HFFc6 (cell line): ENCODE data around the gene TCF7L1. TPM values are rescaled to one million over a fixed set of nuclear protein-coding genes. Genes with fewer than 3 reads are reported as not detected.
"Not testable (repeated sequence)": the region's sequence is repeated elsewhere in the genome, so short reads cannot be mapped to it uniquely, and the experiment has no call there.

Experiments
- DNase-seq: peaks from one replicate; pipeline ENCODE4 v3.0.0-alpha.2; 2018
- H3K27ac Mint-ChIP-seq: 2 replicates; pipeline ENCODE4 v1.8.0; 2020; ENCODE audit warnings: mild to moderate bottlenecking, mixed read lengths
- H3K27me3 Mint-ChIP-seq: 2 replicates; pipeline ENCODE4 v1.8.0; 2021; ENCODE audit warnings: mild to moderate bottlenecking, moderate library complexity, mixed read lengths; ENCODE audit not compliant: insufficient read depth
- H3K36me3 Mint-ChIP-seq: 2 replicates; pipeline ENCODE4 v1.8.0; 2021; ENCODE audit warnings: low read depth, mixed read lengths
- H3K4me1 Mint-ChIP-seq: 2 replicates; pipeline ENCODE4 v1.8.0; 2020; ENCODE audit warnings: low read depth, mixed read lengths
- H3K4me3 Mint-ChIP-seq: 2 replicates; pipeline ENCODE4 v1.8.0; 2020; ENCODE audit warnings: mild to moderate bottlenecking, moderate library complexity, mixed read lengths
- H3K9me3 Mint-ChIP-seq: 2 replicates; pipeline ENCODE4 v1.8.0; 2020; ENCODE audit warnings: mild to moderate bottlenecking, mixed read lengths
- CTCF ChIP-seq: fragments of 200-600 bp; sonication (generic); IDR thresholded peaks from 2 replicates; pipeline ENCODE4 v1.5.0; 2021; ENCODE audit warnings: antibody characterized with exemption, mild to moderate bottlenecking
- total RNA-seq, 6 experiments: library from RNA; stranded (reverse); fragmentation: NEBNext Ultra II Directional; extraction: Animal tissue kit (Norgen Biotek cat#: 25700); gene quantifications; 2 replicates in 1 of 6; 3 replicates in 5 of 6; pipeline ENCODE4 v1.2.3, GENCODE V29; 2021

Gene TCF7L1
- total RNA-seq, 6 experiments from 2014 or later, result 2.6 to 10.3 (median 9.4) TPM

- Mint-ChIP-seq H3K36me3 (no peaks in the 10 kb centered on the region), H3K4me1 (no peaks in the 10 kb centered on the region), H3K4me3 (no peak overlapping the region), H3K27me3 (peaks cover 5% of the 10 kb centered on the region), H3K27ac (no peak overlapping the region), H3K9me3 (no peaks in the 10 kb centered on the region)
- no peak for DNase-seq
- no peak for TF ChIP-seq CTCF
Observed at GRCh38 chr2:85195956-85196355, 62.8 kb downstream of the TCF7L1 start.

- no peaks in the 10 kb centered on the region for H3K36me3 Mint-ChIP-seq
- H3K9me3 Mint-ChIP-seq, result no peaks in the 10 kb centered on the region
- H3K27me3 Mint-ChIP-seq, result peaks cover 8% of the 10 kb centered on the region
- TF ChIP-seq CTCF, result no peak
- H3K4me1 Mint-ChIP-seq, result no peaks in the 10 kb centered on the region
- no peak overlapping the region for H3K27ac Mint-ChIP-seq
- H3K4me3 Mint-ChIP-seq, result no peak overlapping the region
- DNase-seq, result no peak
Observed at GRCh38 chr2:85199698-85200097, 66.5 kb downstream of the TCF7L1 start.

GRCh38 chr2:85209887-85210286, 76.7 kb downstream of the TCF7L1 start:
- no peak overlapping the region for H3K4me3 Mint-ChIP-seq
- DNase-seq, result no peak
- H3K4me1 Mint-ChIP-seq, result peaks cover 7% of the 10 kb centered on the region
- H3K27me3 Mint-ChIP-seq, result peaks cover 9% of the 10 kb centered on the region
- no peaks in the 10 kb centered on the region for H3K9me3 Mint-ChIP-seq
- H3K27ac Mint-ChIP-seq, result no peak overlapping the region
- TF ChIP-seq CTCF, result no peak
- no peaks in the 10 kb centered on the region for H3K36me3 Mint-ChIP-seq

- peaks cover 9% of the 10 kb centered on the region for H3K27me3 Mint-ChIP-seq
- H3K4me1 Mint-ChIP-seq, result peaks cover 13% of the 10 kb centered on the region
- H3K27ac Mint-ChIP-seq, result no peak overlapping the region
- no peaks in the 10 kb centered on the region for H3K36me3 Mint-ChIP-seq
- H3K9me3 Mint-ChIP-seq, result no peaks in the 10 kb centered on the region
- no peak for TF ChIP-seq CTCF
- H3K4me3 Mint-ChIP-seq, result no peak overlapping the region
- DNase-seq, result no peak
Observed at GRCh38 chr2:85210511-85210910, 77.3 kb downstream of the TCF7L1 start.

GRCh38 chr2:85211606-85212005, 78.4 kb downstream of the TCF7L1 start:
- not testable (repeated sequence) for H3K27me3 Mint-ChIP-seq, H3K27ac Mint-ChIP-seq, DNase-seq, H3K4me3 Mint-ChIP-seq, H3K9me3 Mint-ChIP-seq, H3K36me3 Mint-ChIP-seq
- peaks cover 24% of the 10 kb centered on the region for H3K4me1 Mint-ChIP-seq

GRCh38 chr2:85212841-85213240, 79.6 kb downstream of the TCF7L1 start:
- Mint-ChIP-seq H3K27ac (no peak overlapping the region), H3K36me3 (no peaks in the 10 kb centered on the region; the same call in 1 of the 2 replicates), H3K4me1 (peaks cover 26% of the 10 kb centered on the region), H3K27me3 (peaks cover 10% of the 10 kb centered on the region), H3K4me3 (no peak overlapping the region), H3K9me3 (no peaks in the 10 kb centered on the region)
- TF ChIP-seq CTCF, result no peak
- DNase-seq, result no peak
